NCI-H82 treated with DMSO at 0.1 percent for 48 hours (cell line): ENCODE measurements around the gene SCD.

Experiments used
- DNase-seq: peaks from one replicate; lab custom pipeline; 2025; ENCODE audit not compliant: unreplicated experiment; lab: John Stamatoyannopoulos, UW

SCD gene

DNA sequence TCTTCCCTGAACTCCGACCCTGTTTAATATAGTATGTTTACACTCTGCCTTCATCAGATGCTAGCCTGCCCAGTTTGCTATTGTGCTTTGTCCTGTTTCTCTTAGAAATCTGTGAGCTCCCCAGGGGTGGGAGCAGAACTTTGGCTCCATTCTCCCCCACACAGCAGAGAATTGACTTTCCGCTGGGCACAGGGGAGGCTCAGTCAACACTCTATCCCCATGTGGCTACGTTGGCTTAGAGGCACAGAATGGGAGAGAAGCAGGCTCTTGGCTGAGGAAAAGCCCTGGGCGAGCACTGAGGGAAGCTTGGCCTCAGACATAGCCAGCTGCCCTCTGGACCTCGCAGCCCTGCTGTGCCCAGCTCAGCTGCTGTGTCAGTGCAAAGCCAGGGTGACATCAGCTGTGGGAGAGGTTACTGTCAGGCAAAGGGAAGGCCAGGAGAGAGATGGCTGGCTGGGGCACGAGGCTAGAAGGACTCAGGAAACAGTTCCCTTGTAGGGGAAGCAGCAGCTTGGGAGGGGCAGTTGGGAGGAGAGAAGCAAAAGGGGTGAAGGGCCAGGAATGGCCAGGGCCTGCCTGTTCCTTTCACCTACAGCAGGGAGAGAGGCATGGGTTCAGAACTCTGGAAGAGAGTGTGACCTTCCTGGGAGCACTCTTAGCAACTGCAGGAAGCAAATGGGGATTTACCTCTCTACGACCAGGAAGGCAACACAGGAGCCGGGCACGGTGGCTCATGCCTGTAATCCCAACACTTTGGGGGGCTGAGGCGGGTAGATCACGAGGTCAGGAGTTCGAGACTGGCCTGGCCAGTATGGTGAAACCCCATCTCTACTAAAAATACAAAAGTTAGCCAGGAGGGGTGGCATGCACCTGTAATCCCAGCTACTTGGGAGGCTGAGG lies 5.8 kb upstream of the SCD start:
- DNase-seq = no peak

DNA sequence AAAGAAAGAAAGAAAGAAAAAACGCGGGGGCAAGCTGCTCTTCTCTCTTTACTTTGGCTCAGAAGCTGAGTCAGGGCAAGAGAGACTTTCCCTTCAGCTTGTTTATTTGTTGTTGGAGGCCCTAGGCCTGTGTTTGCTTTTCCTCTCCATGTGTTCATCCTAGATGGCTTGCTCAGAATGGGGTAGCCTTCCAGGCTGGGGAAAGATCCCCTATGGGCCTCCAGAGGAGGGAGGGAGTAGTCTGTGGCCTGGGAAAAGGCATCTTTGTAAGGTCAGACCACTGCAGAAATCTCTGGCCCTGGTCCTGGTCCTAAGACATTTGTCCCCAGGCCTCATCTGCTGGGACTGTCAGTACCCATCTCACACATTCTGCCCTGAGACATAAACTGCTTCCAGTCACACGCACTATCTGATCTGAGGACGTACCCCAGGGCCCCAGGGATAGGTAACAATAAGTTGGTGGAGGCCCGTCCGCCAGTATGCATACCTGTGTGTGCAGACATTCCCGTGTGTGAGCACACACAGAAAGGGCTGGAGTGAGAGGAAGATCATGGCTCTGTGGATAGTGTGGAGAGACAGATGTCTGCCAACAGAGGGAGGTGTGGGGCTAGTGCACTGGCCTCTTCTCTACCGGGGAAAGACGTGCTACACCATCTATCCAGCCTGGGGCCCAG lies 4.9 kb upstream of the SCD start:
- DNase-seq = no peak

DNA sequence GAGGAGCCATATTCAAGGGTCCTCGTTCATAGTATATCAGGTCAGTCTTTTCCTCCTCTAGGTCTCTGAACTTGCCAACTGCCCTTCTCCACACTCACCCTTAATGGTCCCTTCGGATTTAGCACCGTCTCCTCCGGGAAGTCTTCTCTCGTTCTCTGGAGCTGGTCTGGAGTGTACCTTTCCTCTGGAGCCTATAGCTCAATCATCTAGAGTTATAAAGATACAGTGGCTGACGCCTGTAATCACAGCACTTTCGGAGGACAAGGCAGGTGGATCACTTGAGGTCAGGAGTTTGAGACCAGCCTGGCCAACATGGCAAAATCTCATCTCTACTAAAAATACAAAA lies 4.4 kb upstream of the SCD start:
- no peak for DNase-seq

DNA sequence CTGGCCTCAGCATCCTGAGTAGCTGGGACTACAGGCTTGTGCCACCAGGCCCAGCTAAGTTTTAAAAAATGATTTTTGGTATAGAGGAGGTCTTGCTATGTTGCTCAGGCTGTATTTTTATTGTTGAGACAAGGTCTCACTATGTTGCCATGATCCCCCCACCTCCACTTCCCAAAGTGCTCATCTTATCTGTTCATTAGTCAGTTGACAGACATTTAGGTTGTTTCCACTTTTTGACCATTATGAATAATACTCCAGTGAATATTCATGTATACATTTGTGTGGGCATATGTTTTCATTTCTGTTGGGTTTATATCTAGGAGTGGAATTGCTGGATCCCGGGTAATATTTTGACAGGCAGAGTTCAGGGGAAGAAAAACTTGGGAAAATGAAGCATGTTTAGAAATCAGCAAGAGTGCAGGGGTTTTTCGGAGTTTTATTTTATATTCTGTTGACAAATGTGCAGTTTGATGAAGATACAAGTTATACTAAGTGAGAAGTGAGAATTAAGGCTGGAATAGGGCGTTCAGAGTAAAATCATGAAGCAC lies 2.7 kb upstream of the SCD start:
- DNase-seq = no peak

DNA sequence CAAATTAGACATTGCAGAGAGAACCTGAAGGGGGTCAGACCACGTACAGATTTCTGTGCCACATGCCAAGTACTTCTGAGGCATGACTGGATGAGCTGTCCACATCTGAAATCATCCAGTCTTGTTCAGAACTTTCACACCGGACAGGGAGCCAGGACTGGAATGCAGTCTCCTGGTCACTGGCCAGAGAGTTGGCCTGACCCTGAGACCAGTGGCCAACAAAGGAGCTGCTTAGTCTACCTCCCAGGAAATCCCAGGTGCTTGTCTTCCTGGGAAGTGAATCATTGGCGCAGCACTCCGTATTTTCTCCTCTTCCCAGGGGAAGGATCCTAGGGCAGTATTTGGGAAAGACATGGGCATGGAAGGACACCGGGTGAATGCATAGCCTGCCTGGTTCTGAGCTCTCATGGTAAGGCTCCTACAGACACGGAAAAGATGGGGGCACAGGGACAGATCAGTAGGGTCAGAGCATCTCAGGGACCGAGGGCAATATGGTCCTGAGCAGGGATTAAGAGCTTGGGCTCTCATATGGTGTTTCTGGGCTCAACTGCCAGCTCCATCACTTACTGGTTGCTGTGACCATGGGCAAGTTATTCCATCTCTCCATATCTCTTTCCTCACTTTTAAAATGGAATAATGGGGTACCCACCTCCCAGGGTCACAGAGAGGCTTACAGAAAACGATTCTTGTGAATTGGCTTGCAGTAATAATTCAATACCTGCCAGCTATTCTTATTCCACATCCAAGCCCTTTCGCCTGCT lies 1.3 kb upstream of the SCD start:
- no peak for DNase-seq

DNA sequence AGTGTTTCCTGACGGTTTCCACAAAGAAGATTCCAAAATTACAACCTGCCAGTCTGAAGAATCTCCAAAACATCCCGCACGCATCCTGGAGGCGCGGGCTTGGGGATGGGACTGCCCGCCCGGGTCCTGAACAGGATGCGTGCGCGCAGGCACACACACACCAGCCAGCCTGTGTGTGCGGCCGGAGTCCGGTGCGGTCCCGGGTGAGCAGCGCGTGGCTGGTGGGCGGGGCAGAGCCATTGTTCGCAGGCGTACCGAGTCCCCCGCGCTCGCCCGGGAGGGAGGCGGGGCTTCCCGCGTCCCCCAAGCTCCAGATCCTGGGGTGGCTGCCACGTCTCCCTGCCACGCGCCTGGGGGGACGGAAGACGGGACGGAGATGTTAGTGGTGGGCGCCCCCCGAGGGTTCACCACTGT lies 675 bp upstream of the SCD start:
- DNase-seq = no peak

DNA sequence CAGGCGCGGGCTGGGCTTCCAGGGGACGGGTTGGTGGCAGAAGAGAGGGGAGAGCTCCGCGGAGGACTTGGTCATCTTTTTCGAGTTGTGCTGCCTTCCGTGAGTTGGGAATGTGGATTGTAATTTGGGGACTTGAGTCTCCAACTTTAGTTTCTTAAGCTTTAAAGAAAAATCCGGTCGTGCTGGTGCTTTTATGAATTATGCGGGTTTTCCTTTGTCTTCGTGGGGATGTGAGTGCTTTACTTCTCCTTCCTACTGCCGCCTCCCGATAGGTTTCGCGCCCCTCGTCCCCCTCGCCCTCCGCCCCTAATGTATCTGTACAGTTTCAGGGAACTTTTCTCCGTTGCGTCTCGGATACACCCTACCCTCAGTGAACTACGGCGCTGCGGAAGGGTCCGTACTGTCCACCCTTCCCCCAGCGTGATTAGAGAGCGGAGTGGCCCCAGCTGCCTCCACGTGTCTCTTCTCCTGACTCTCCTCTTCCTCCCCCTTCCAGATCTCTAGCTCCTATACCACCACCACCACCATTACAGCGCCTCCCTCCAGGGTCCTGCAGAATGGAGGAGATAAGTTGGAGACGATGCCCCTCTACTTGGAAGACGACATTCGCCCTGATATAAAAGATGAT lies 649 bp downstream of the SCD start:
- no peak for DNase-seq

DNA sequence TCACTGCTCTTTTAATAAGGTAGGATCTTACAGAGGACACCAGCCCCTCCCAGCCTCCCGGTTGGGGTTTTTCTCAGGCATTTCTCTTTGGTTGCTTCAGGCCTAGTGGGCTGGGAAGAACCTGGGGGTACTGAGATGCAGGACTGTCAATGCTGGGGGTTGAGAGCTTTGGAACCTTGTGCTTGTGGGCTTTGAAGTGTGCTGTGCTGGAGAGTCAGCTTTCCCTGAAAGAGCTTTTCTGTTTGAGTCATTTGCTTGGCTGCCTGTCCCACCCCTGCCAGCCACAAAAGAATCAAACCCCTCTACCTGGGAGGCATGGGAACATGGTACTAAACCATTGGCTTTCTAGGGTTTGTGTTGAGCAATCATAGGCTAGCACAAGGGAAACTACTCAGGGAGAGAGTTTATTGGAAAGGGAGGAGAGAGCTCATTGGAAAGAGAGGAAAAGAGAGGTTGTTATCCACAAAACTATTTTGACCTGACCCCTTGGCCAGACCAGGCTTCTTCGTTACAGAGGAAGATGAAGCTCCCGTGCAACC lies 1.4 kb downstream of the SCD start:
- no peak for DNase-seq

DNA sequence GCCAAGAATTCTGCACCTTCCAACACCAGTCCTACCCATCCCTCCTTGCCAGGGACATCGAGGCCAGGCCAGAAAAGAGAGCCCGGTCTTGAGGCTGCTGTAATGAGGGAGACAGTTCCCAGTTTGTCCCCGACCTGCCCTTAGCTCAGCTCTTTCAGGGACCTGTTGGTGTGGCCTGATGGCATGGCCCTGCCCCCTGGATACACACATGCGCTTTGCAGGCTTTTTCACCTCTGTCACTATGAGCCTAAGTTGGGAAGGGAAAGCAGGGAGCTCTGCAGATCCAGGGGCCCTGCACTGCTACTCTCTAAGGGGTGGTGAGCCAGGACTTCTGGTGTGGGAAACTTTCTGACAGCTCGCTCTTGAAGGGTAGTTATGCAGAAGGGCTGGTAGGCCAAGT lies 2.1 kb downstream of the SCD start:
- DNase-seq = no peak

DNA sequence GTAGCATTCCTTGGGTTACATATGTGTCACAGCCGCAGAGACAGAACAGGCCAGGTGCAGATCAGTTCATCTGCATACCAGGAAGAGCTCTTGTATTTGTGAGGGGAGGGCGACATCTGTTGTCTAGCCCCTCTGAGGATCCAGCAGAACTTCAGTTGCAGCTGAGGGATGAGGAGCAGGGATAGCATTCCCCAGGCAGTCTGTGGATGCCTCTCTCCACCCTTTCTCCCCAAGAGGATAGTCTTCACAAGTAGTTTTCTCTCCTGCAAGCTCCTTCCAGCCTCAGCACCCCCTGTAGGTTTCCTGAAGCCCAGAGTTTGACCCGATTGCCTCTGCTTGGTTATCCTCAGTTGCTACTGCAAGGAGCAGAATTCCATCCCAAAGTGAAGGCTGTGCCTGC lies 2.6 kb downstream of the SCD start:
- DNase-seq = no peak

DNA sequence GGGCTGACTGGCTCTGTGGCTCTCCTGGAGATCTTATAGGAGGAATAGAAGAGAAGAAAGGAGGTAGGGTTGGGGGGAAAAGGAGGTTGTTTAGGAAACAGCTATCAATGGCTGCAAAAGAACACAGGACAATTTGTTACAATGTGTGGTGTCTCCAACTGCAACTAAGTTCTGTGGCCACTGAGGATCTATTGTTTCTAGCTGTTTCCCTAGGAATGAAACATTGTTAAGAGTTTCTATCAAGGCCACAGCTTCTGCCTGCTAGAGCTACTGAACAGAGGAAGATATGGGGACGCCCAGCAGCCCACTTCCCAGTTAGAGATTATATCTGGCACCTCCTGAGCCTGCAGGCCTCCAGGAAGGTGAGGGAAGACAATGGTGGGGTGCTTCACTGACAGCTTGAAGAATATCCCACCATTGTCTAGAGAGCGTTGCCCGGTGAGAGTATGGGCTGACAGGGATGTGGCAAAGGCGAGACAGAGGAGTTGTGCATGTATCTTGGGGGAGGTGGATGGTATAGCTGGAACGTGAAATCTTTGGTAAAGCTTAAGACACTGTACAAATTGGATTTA lies 4.0 kb downstream of the SCD start:
- DNase-seq = no peak

DNA sequence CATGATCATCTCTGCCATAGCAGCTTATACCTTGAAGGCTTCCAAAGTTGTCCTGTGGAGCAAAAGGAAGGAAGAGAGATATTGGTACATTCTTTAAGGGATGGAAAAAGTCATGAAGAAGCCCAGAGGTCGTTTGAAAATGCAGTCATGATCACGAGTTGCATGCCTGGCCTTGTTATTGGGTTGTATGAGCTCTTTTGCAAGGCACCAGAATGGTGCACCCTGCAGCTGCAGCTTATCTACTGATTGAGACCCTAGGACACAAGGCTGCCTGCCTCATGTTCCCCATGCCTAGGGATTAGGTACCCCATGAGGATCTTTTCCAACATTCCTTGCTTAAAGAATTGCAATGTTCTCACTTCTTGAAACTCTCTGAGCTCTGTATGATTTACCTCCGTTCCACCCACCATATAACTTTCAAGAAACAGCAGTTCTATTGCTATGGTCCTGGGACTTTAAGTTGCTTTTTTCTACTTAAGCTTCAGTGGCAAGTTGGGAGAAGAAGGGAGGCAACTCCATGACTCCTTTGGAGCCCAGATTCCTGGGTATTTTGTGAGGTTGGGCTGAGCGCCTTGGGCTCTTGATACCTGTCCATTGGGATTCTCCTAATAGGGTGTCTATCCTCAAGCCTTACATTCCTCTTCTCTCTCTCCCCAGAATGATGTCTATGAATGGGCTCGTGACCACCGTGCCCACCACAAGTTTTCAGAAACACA lies 6.9 kb downstream of the SCD start:
- DNase-seq = no peak

DNA sequence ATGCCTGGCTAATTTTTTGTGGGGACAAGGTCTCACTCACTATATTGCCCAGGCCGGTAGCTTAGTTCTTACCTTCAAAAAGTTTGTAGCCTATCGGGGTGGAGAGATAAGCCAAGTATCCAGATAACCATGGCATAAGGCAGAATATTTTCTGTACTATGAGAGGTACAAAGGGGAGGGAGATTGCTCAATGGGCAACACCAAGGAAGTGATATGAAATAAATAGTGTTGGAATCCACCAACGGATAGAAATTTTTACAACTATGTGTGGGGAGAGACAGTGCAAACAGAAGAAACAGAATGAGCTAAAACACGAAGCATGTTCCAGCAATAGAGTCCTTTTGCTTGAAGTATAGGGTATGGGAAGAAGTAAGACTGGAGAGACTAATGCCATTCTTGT lies 8.1 kb downstream of the SCD start:
- no peak for DNase-seq

DNA sequence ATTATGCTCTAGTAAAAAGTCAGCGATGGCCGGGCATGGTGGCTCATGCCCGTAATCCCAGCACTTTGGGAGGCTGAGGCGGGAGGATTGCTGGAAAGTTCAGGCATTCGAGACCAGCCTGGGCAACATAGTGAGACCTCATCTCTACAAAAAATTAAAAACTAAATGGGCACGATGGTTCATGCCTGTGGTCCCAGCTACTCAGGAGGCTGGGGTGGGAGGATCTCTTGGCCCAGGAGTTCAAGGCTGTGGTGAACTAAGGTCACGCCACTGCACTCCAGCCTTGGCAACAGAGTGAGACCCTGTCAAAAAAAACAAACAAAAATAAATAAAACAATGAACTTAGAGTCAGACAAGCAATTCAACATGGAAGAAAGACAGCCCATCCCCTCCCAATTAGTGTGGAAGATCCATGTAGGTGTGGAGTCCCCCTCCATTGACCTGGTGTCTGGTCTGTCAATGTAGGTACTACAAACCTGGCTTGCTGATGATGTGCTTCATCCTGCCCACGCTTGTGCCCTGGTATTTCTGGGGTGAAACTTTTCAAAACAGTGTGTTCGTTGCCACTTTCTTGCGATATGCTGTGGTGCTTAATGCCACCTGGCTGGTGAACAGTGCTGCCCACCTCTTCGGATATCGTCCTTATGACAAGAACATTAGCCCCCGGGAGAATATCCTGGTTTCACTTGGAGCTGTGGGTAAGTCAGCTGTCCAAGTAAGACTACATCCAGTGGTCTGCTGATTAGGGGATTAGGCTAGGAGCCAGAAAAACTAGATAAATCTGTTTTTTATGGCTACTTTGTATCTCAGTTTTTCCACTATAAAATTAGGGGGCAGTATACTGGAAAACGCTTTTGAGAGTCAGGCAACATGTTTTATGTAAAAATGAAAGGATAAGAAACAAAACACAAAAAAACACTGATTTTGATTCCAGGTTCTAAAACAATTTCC lies 9.3 kb downstream of the SCD start:
- DNase-seq = no peak

DNA sequence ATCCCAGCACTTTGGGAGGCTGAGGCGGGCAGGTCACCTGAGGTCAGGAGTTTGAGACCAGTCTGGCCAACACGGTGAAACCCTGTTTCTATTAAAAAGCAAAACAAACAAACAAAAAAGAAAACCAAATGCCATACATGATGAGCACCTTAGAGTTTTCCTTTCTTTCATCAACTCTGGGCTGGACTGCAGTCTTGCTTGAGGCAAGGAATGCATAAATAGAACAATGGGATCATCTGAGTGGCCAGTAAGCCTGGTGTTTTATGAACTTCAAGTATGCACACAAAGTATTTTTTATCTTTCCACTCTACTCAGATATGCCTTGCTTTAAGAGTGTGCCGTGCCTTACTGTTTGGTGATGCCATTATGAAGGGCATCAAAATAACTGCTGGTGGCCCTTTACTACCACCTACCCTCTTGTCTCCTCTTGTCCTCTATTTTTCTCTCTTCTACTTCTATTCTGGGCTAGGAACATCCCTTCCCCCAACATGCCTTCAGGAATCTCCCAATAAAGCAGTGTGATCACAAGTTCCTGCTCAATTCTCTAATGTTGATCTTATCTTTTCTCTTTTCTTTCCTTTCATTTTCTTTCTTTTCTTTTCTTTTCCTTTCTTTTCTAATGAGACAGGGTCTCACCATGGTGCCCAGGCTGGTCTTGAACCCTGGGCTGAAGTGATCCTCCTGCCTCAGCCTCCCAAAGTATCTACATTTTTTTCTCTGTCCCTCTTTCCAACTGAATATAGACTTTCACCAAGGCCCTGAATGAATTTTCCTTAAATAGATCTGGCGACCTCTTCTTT lies 10.2 kb downstream of the SCD start:
- no peak for DNase-seq

DNA sequence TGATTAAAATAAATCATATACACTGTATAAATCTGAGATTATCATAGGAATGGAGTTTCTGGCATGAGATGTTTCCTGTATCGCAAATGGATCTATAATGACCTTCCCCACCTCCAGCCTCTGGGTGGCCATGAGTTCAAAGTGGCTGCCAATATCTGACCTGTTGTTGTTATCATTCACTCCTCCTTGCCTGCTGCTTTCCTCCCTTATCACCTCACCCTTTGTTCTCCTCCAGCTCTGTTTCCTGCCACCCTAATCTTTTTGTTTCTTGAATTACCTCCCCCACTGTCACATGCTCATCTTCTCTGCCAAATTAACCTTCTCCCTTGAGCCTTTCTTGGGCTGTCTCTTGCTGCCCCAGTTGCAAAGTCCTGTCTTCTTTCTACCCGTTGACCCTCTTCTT lies 12.0 kb downstream of the SCD start:
- no peak for DNase-seq

DNA sequence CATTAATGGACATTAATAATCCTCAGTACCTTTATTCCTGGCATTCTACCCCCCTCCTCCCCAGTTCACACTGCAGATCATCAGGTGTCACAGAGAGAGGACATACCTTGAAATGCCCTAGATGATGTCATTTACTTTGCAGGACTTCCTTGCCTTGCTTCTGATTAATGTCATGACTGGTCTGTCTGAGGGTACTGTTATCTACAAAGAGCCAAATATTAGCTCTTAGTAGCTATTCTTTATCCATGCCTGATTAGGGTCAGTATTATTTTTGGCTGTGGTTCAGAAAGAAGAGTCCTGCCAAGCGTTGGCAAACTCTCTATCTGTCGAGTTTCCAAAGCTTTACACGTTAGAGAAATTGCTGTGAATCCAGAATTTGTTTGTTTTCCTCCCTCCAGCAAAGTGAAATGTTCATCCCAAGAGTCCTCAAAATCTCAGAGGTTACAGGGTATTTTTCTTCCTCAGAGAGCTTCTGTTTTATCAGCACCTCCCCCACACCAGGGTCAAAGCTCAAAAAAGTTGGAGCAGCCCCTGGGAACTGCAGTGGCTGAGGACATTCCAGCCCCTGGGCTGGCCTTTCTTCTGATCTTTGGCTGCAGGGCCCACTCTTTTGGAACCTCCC lies 12.6 kb downstream of the SCD start:
- DNase-seq = no peak

DNA sequence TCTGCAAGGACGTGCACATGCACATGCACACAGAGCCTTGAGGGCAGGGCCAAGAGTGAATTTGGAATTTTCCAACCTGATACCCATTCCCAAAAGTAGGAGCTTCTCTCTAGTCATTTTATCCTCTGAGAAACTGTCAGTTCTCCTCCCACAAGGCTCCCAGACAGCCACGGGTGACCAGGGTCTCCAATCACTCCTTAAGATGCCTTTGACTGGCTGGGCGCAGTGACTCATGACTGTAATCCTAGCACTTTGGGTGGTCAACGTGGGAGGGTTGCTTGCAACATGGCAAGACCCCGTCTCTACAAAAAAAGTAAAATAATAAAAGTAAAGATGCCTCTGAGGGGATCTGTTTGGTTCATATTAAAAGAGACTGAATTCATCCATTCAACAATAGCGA lies 13.2 kb downstream of the SCD start:
- DNase-seq = no peak
